Activated CD4-positive, CD25-positive, alpha-beta regulatory T cell treated with anti-CD3 and anti-CD28 coated beads, Interleukin-2, amount 50 U/mL, for 16 hours (primary cell): Measurements from ENCODE around the gene GALR1.
"Not testable (repeated sequence)": the region's sequence is repeated elsewhere in the genome, so short reads cannot be mapped to it uniquely, and the experiment has no call there.

Source experiments
- DNase-seq: peaks from one replicate; pipeline ENCODE4 v3.0.0-alpha.2; 2020; ENCODE audit warnings: low read depth, low spot score

Gene GALR1

GRCh38 chr18:77250926-77251729 is 1.5 kb downstream of the GALR1 start:
- no peak for DNase-seq

- no peak for DNase-seq
Measured at GRCh38 chr18:77251730-77252050, 2.0 kb downstream of the GALR1 start.

- no peak for DNase-seq
Measured at GRCh38 chr18:77254711-77255405, 5.2 kb downstream of the GALR1 start.

- DNase-seq = no peak
Measured at GRCh38 chr18:77255426-77256105, 5.9 kb downstream of the GALR1 start.

- no peak for DNase-seq
Measured at GRCh38 chr18:77262643-77263465, 13.2 kb downstream of the GALR1 start.

- DNase-seq = no peak
Measured at GRCh38 chr18:77263466-77263763, 13.8 kb downstream of the GALR1 start.

GRCh38 chr18:77267969-77268368 is 18.3 kb downstream of the GALR1 start:
- DNase-seq = no peak

GRCh38 chr18:77268456-77268855 is 18.8 kb downstream of the GALR1 start:
- no peak for DNase-seq

- no peak for DNase-seq
Measured at GRCh38 chr18:77271576-77272481, 22.2 kb downstream of the GALR1 start.

- not testable (repeated sequence) for DNase-seq
Measured at GRCh38 chr18:77290841-77291240, 41.2 kb downstream of the GALR1 start.

GRCh38 chr18:77298172-77298571 is 48.5 kb downstream of the GALR1 start:
- DNase-seq = no peak

- DNase-seq = no peak
Measured at GRCh38 chr18:77299706-77300105, 50.1 kb downstream of the GALR1 start.

GRCh38 chr18:77300579-77300978 is 50.9 kb downstream of the GALR1 start:
- no peak for DNase-seq

- DNase-seq = no peak
Measured at GRCh38 chr18:77304268-77304667, 54.6 kb downstream of the GALR1 start.

GRCh38 chr18:77305676-77306075 is 56.0 kb downstream of the GALR1 start:
- DNase-seq = no peak

- DNase-seq = no peak
Measured at GRCh38 chr18:77308216-77308615, 58.6 kb downstream of the GALR1 start.

GRCh38 chr18:77314511-77314910 is 64.9 kb downstream of the GALR1 start:
- DNase-seq = no peak

- DNase-seq = no peak
Measured at GRCh38 chr18:77314952-77315351, 65.3 kb downstream of the GALR1 start.

- no peak for DNase-seq
Measured at GRCh38 chr18:77316008-77316407, 66.4 kb downstream of the GALR1 start.

- DNase-seq = no peak
Measured at GRCh38 chr18:77316641-77317040, 67.0 kb downstream of the GALR1 start.

- DNase-seq = no peak
Measured at GRCh38 chr18:77320971-77321559, 71.4 kb downstream of the GALR1 start.
